ENCODE results near the gene PCA3. TPM values are rescaled to one million over a fixed set of nuclear protein-coding genes. Genes with fewer than 3 reads are reported as not detected.

The PCA3 gene
- total and polyA plus RNA-seq, 2 of the 8 experiments (the other 6 are each of a cell fraction or from before 2014, with no cell fraction given) = not detected

GRCh38 chr9:76725885-76726284 is 38.4 kb upstream of the PCA3 start:
- no peak overlapping the region for H2BK12ac ChIP-seq (ENCODE audit: low read depth, low read length)
- no peak for DNase-seq (ENCODE audit: low read depth in 1 of 2, low spot score in 2 of 2)
- 86% methylated on average over 6 of the region's 6 CpGs; no CpG with 5 or more reads in 1 of the 2 experiments for WGBS, 2 experiments (ENCODE audit: extremely low coverage in 1 of 2, insufficient coverage in 1 of 2, insufficient read length in 1 of 2, insufficient replicate concordance in 2 of 2, low coverage in 1 of 2, low lambda C conversion rate in 2 of 2, missing lambda C conversion rate in 1 of 2)
- no peak for TF ChIP-seq USF2 (IDR thresholded peaks at IDR 0.05; ENCODE audit: low read length)
- no peak for TF ChIP-seq TCF12 (IDR thresholded peaks at IDR 0.05; ENCODE audit: low read depth, low read length)
- no peak for TF ChIP-seq TAF1 (IDR thresholded peaks at IDR 0.05; ENCODE audit: low read depth, low read length)
- TF ChIP-seq JUN (IDR thresholded peaks at IDR 0.05; ENCODE audit: low read depth, low read length) = no peak
- TF ChIP-seq BACH1 (IDR thresholded peaks at IDR 0.05; ENCODE audit: low read length) = no peak

More at GRCh38 chr9:76725885-76726284, 38.4 kb upstream of the PCA3 start:
- Histone ChIP-seq H2BK120ac (replicated peaks; ENCODE audit: low read depth, low read length) (no peak overlapping the region), H3K23ac (ENCODE audit: insufficient read length) (no peak overlapping the region), H2AFZ (ENCODE audit: low read length) (no peak overlapping the region), H2BK15ac (ENCODE audit: low read length) (no peak overlapping the region), H3K79me2 (ENCODE audit: control insufficient read depth in 1 of 2, insufficient read depth in 2 of 2, low read length in 2 of 2) (no peaks in the 10 kb centered on the region), H4K91ac (replicated peaks; ENCODE audit: insufficient read length, low read length) (no peak overlapping the region), H4K8ac (ENCODE audit: extremely low read depth, insufficient read depth, low read length) (no peak overlapping the region), H2BK20ac (ENCODE audit: low read length) (no peak overlapping the region), H3K9me3 (ENCODE audit: insufficient read depth in 2 of 2, low read depth in 1 of 2, low read length in 1 of 2) (no peaks in the 10 kb centered on the region), H3K36me3 (ENCODE audit: control insufficient read depth in 2 of 4, insufficient read depth in 4 of 4, low read length in 3 of 4) (no peaks in the 10 kb centered on the region), H4K20me1 (replicated peaks in 1 of 2; ENCODE audit: control insufficient read depth in 1 of 2, insufficient read depth in 2 of 2, low read length in 2 of 2) (no peaks in the 10 kb centered on the region), H2AK5ac (ENCODE audit: low read depth, low read length) (no peak overlapping the region), H3K4me3 (ENCODE audit: extremely low read depth in 1 of 4, insufficient read depth in 2 of 4, low read depth in 3 of 4, low read length in 4 of 4) (no peak overlapping the region), H3K9ac (replicated peaks in 1 of 4; ENCODE audit: extremely low read depth in 1 of 4, low read depth in 3 of 4, low read length in 3 of 4) (no peak overlapping the region), H3K4ac (replicated peaks; ENCODE audit: insufficient read length, low read depth, low read length) (no peak overlapping the region), H3K56ac (replicated peaks; ENCODE audit: insufficient read length, low read depth, low read length) (no peak overlapping the region), H2BK5ac (ENCODE audit: low read depth, low read length) (no peak overlapping the region), H3K23me2 (ENCODE audit: low read depth, low read length) (no peaks in the 10 kb centered on the region), H3K27me3 (replicated peaks in 1 of 4; ENCODE audit: control insufficient read depth in 3 of 4, extremely low read depth in 1 of 4, insufficient read depth in 3 of 4, low read length in 3 of 4) (no peaks in the 10 kb centered on the region), H3K27ac (ENCODE audit: low read depth, low read length) (no peak overlapping the region), H3K14ac (ENCODE audit: insufficient read length) (no peak overlapping the region), H3K79me1 (ENCODE audit: low read depth, low read length) (no peaks in the 10 kb centered on the region), H3K18ac (ENCODE audit: extremely low read depth, low read length) (no peak overlapping the region), H3K4me1 (replicated peaks in 1 of 4; ENCODE audit: control insufficient read depth in 3 of 4, insufficient read depth in 4 of 4, low read length in 3 of 4) (no peaks in the 10 kb centered on the region), H3K4me2 (ENCODE audit: insufficient read depth in 1 of 2, low read depth in 2 of 2, low read length in 2 of 2) (no peak overlapping the region), H4K5ac (ENCODE audit: insufficient read length, low read depth, low read length) (no peak overlapping the region)
- FAIRE-seq = no peak
- POLR2A ChIA-PET (ENCODE audit: partially characterized antibody) = no interaction called here
- CTCF ChIA-PET (ENCODE audit: partially characterized antibody) = no interaction called here

Data from H1 (cell line).